Gastroesophageal sphincter (tissue), 4 donors: ENCODE data around the gene RHOC. TPM values are rescaled to one million over a fixed set of nuclear protein-coding genes. Genes with fewer than 3 reads are reported as not detected.

Experiments
- ATAC-seq: fragments of 150-250 bp; one replicate; pipeline ENCODE4 v1.9.1; 2016; ENCODE audit warnings: mild to moderate bottlenecking, moderate library complexity
- H3K27ac ChIP-seq, 4 donors: fragments of 200-600 bp; sonication (generic) in 3 of 4; 1 replicate in 3 of 4; 2 replicates in 1 of 4; pipeline ENCODE4 v1.5.1; 2016 to 2019
- H3K27me3 ChIP-seq: fragments of 200-600 bp; sonication (generic); one replicate; pipeline ENCODE4 v1.5.1; 2019
- H3K36me3 ChIP-seq, 2 donors: fragments of 200-600 bp; sonication (generic); one replicate each; pipeline ENCODE4 v1.5.1; 2019; ENCODE audit warnings: control low read depth in 1 of 2
- H3K4me1 ChIP-seq, 3 donors: fragments of 200-600 bp; sonication (generic); 1 replicate in 2 of 3; 2 replicates in 1 of 3; pipeline ENCODE4 v1.5.1; 2016 to 2019; ENCODE audit warnings: control low read depth in 2 of 3
- H3K4me3 ChIP-seq, 2 donors: fragments of 200-600 bp; sonication (generic); one replicate each; pipeline ENCODE4 v1.5.1; 2019; ENCODE audit warnings: mild to moderate bottlenecking in 1 of 2, moderate library complexity in 1 of 2
- H3K9me3 ChIP-seq, 3 donors: fragments of 200-600 bp; sonication (generic); one replicate each; pipeline ENCODE4 v1.5.1; 2017 to 2019; ENCODE audit warnings: control low read depth in 2 of 3
- EP300 ChIP-seq: sonication (generic); formaldehyde crosslinking; IDR thresholded peaks from one replicate; pipeline ENCODE4 v1.6.1; 2017; ENCODE audit warnings: antibody characterized with exemption, mild to moderate bottlenecking
- POLR2A ChIP-seq, 2 donors: fragments of 450-650 bp; IDR thresholded peaks; one replicate each; pipeline ENCODE4 v1.6.1; 2017; ENCODE audit warnings: antibody characterized with exemption in 2 of 2, mild to moderate bottlenecking in 2 of 2, moderate library complexity in 1 of 2
- POLR2AphosphoS5 ChIP-seq: sonication (generic); formaldehyde crosslinking; IDR thresholded peaks from one replicate; pipeline ENCODE4 v1.6.1; 2017; ENCODE audit warnings: antibody characterized with exemption
- WGBS, 2 donors: methylation state at CpG; one replicate each; pipeline ENCODE4 v1.1.5; 2018; ENCODE audit warnings: low coverage in 1 of 2; 5-methylcytosine and 5-hydroxymethylcytosine counted together
- total RNA-seq, 4 donors: library from RNA; depleted of rRNA; stranded (reverse); fragments of >200 nt; gene quantifications; one replicate each; pipeline ENCODE4 v1.1.0, GENCODE V29; 2016
- TF ChIP-seq, protein P1 (sequence below), 4 experiments: fragments of 200-600 bp in 2 of 4; fragments of 450-650 bp in 2 of 4; sonication (generic) in 1 of 4; IDR thresholded peaks; one replicate each; pipeline ENCODE4 v1.5.1; 2017 to 2019; ENCODE audit warnings: antibody characterized with exemption in 4 of 4, mild to moderate bottlenecking in 2 of 4, moderate library complexity in 2 of 4

The RHOC gene
- total RNA-seq, 4 donors from 2014 or later, result 183 to 354 (median 240) TPM

DNA sequence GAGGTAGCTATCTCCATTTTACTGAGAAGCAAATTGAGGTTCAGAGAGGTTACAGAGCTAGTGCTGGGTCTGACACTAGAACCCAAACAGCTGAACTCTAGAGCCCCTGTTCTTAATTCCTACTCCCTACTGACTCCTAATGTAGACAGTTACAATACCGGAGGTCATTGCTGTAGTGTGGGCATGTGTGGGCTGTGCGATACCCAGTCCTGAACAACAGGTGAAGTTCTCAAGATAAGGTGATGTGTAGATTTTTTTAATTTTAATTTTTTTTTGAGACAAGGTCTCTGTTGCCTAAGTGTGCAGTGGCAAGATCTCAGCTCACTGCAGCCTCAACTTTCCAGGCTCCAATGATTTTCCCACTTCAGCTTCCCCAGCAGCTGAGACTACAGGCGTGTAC, 1.6 kb upstream of the RHOC start:
- no peak for ATAC-seq
- TF ChIP-seq EP300 (no peak), POLR2A (IDR thresholded peaks at IDR 0.05) (no peak)
- TF ChIP-seq, protein P1, sequence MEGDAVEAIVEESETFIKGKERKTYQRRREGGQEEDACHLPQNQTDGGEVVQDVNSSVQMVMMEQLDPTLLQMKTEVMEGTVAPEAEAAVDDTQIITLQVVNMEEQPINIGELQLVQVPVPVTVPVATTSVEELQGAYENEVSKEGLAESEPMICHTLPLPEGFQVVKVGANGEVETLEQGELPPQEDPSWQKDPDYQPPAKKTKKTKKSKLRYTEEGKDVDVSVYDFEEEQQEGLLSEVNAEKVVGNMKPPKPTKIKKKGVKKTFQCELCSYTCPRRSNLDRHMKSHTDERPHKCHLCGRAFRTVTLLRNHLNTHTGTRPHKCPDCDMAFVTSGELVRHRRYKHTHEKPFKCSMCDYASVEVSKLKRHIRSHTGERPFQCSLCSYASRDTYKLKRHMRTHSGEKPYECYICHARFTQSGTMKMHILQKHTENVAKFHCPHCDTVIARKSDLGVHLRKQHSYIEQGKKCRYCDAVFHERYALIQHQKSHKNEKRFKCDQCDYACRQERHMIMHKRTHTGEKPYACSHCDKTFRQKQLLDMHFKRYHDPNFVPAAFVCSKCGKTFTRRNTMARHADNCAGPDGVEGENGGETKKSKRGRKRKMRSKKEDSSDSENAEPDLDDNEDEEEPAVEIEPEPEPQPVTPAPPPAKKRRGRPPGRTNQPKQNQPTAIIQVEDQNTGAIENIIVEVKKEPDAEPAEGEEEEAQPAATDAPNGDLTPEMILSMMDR (IDR thresholded peaks at IDR 0.05), result no peak
- peaks cover 0 to 37% (median 16%) of the 10 kb centered on the region in 3 donors for H3K4me1 ChIP-seq
- 90 to 97% methylated on average over 3 of the region's 3 CpGs for WGBS, 2 donors
- peaks cover 0 to 3% of the 10 kb centered on the region in 2 donors for H3K36me3 ChIP-seq
- no peaks in the 10 kb centered on the region for H3K27me3 ChIP-seq
- no peaks in the 10 kb centered on the region for H3K9me3 ChIP-seq
- H3K4me3 ChIP-seq, result no peak overlapping the region
- peak overlapping the region in 2 of 4 donors; percentile 96 to 100 for H3K27ac ChIP-seq

DNA sequence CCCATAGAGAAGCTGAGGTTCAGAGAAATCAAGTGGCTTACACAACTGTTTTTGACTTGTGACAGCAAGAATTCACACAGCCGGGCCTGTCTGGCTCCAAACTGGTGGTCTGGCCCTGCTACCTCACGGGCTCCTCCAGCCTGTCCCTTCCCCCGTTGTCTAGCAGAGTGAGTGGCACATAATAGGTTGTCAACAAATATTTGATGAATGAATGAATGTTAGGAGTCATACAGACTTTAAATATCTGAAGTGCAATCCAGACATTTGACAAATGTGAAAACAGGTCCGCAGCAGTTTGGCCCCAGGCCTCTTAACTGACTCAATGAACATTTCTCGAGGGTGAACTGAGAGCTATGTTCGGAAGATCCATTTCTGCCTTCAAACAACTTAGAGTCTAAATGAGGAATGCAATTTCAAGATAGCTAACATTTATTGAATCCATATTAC, 1.1 kb upstream of the RHOC start:
- TF ChIP-seq POLR2A (IDR thresholded peaks at IDR 0.05) (no peak), EP300 (no peak), POLR2AphosphoS5 (no peak)
- TF ChIP-seq, protein P1 (IDR thresholded peaks at IDR 0.05), result no peak
- 68 to 73% methylated on average over 3 to 6 of the region's 6 CpGs for WGBS, 2 donors
- no peak for ATAC-seq
- Histone ChIP-seq H3K27ac (peak overlapping the region in 3 of 4 donors; percentile 93 to 100 (median 96)), H3K9me3 (no peaks in the 10 kb centered on the region), H3K4me3 (no peak overlapping the region), H3K36me3 (peaks cover 0 to 8% of the 10 kb centered on the region in 2 donors), H3K4me1 (peaks cover 0 to 39% (median 21%) of the 10 kb centered on the region in 3 donors), H3K27me3 (no peaks in the 10 kb centered on the region)

DNA sequence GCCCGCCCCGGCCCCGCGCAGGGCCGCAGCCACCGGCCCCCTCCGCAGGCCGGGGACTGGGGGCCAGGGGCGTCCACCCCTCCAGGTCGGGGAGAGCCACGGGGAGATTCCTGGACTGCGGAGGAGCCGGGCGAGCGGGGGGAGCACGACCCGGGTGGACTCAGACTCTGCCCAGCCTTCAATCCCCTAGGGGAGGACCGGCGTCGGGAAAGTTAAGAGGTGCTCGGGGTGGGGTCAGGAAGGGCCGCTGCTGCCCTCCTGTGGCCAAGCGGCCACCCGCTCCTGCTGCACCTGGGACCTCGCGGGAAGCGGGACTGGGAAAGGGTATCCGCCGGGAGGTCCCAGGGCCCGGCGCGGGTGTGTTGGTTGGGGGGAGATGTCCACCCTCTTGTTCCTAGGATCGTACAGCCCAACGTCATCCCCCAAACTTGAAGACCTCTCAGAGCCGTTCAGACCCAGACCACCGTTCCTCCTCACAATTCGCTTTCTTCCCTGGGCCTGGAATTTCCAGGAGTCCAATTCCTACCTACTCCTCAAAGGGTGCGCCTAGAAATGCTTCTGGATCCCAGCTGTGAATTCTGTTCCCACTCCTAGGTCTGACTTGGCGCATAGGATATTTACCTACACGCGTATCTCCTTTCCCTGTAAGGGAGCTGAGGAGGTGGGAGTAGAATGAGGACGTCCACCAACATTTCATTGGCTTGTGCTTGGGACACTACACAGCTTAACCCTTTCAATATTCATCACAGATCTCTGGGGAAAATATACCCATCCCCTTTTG, 484 bp upstream of the RHOC start:
- peak overlapping the region in 3 of 4 donors; percentile 93 to 100 (median 96) for H3K27ac ChIP-seq
- peak overlapping the region; percentile 94 to 97 for H3K4me3 ChIP-seq
- TF ChIP-seq POLR2A (IDR thresholded peaks at IDR 0.05), result no peak
- TF ChIP-seq, protein P1 (IDR thresholded peaks at IDR 0.05), result peak in 3 of 4 experiments; percentile 88 to 97 (median 95)
- H3K4me1 ChIP-seq, result peaks cover 0 to 45% (median 26%) of the 10 kb centered on the region in 3 donors
- H3K27me3 ChIP-seq, result no peaks in the 10 kb centered on the region
- H3K36me3 ChIP-seq, result peaks cover 0 to 14% of the 10 kb centered on the region in 2 donors
- 21 to 23% methylated on average over 5 to 8 of the region's 42 CpGs for WGBS, 2 donors
- peak; percentile 85 for ATAC-seq
- H3K9me3 ChIP-seq, result no peaks in the 10 kb centered on the region

DNA sequence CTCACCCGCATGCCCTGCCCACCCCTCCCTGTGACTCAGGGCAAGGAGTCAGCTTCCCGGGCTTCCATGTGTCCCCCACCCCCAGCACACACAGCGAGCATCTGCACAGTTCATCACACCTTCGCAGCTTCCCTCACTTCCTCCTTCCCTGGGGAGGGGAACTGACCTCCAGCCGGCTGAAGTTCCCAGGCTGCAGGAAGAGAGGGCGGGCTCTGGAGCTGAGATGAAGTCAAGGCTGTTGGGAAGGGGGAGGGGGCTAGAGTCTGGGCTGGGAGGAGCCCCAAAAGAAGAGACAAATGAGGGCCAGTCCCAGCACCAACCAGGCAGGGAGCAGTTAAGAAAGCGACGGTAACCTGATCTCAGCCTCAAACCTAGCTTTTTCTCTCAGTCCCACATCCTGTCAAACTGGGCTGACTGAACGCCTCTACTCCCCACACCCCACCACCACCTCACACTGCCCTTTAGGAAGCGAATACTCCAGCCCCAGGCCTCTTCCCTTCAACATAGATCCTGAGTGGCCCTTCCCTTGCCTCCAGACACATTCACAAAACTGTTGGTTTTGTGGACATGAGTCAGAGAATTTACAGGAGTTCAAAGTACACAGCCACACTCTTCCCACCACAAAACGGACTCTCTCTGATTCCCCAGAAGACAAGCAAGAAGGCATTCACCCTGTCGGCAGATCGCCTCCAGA, 1.8 kb downstream of the RHOC start:
- TF ChIP-seq, protein P1 (IDR thresholded peaks at IDR 0.05), result peak in 1 of 4 experiments; percentile 16
- TF ChIP-seq POLR2A (IDR thresholded peaks at IDR 0.05) (peak; percentile 20 to 38), POLR2AphosphoS5 (peak; percentile 69), EP300 (no peak)
- peak; percentile 71 for ATAC-seq
- 0 to 6% methylated on average over 4 to 7 of the region's 13 CpGs for WGBS, 2 donors
- Histone ChIP-seq H3K9me3 (no peaks in the 10 kb centered on the region), H3K4me1 (peaks cover 5 to 69% (median 50%) of the 10 kb centered on the region in 3 donors), H3K27ac (peak overlapping the region; percentile 68 to 100 (median 94)), H3K4me3 (peak overlapping the region; percentile 94 to 97), H3K27me3 (no peaks in the 10 kb centered on the region), H3K36me3 (peaks cover 0 to 26% of the 10 kb centered on the region in 2 donors)
